CD4-positive, alpha-beta T cell treated with Interleukin-6 at 100 ng/mL for 8 hours (primary cell): ENCODE results near the gene GCH1.
"Not testable (repeated sequence)": the region's sequence is repeated elsewhere in the genome, so short reads cannot be mapped to it uniquely, and the experiment has no call there.

Experiments
- DNase-seq: peaks from one replicate; pipeline ENCODE4 v3.0.0-alpha.2; 2020; ENCODE audit warnings: mixed read lengths, low spot score

Gene GCH1

GRCh38 chr14:54818201-54819133, 84.2 kb downstream of the GCH1 start:
- DNase-seq: no peak

GRCh38 chr14:54817506-54817905, 85.1 kb downstream of the GCH1 start:
- no peak for DNase-seq

- no peak for DNase-seq
Observed at GRCh38 chr14:54816450-54816849, 86.2 kb downstream of the GCH1 start.

- no peak for DNase-seq
Observed at GRCh38 chr14:54815515-54815914, 87.1 kb downstream of the GCH1 start.

GRCh38 chr14:54815016-54815415, 87.6 kb downstream of the GCH1 start:
- DNase-seq: no peak

- DNase-seq: no peak
Observed at GRCh38 chr14:54814076-54814475, 88.5 kb downstream of the GCH1 start.

GRCh38 chr14:54813081-54813480, 89.5 kb downstream of the GCH1 start:
- DNase-seq: no peak

- DNase-seq: no peak
Observed at GRCh38 chr14:54812617-54813016, 90.0 kb downstream of the GCH1 start.

GRCh38 chr14:54809767-54810166, 92.9 kb downstream of the GCH1 start:
- no peak for DNase-seq

GRCh38 chr14:54808326-54809161, 94.1 kb downstream of the GCH1 start:
- no peak for DNase-seq

- DNase-seq: no peak
Observed at GRCh38 chr14:54807881-54808280, 94.7 kb downstream of the GCH1 start.

- DNase-seq: no peak
Observed at GRCh38 chr14:54807428-54807827, 95.2 kb downstream of the GCH1 start.

- DNase-seq: no peak
Observed at GRCh38 chr14:54806616-54807015, 96.0 kb downstream of the GCH1 start.

- peak; percentile 57 for DNase-seq
Observed at GRCh38 chr14:54805445-54806322, 96.9 kb downstream of the GCH1 start.

- DNase-seq: no peak
Observed at GRCh38 chr14:54805070-54805444, 97.6 kb downstream of the GCH1 start.

GRCh38 chr14:54804538-54805041, 98.0 kb downstream of the GCH1 start:
- no peak for DNase-seq

- no peak for DNase-seq
Observed at GRCh38 chr14:54803926-54804537, 98.6 kb downstream of the GCH1 start.

- no peak for DNase-seq
Observed at GRCh38 chr14:54803396-54803795, 99.2 kb downstream of the GCH1 start.

- not testable (repeated sequence) for DNase-seq
Observed at GRCh38 chr14:54801482-54801881, 101.1 kb downstream of the GCH1 start.

GRCh38 chr14:54798465-54799124, 104.0 kb downstream of the GCH1 start:
- no peak for DNase-seq

- no peak for DNase-seq
Observed at GRCh38 chr14:54797986-54798385, 104.6 kb downstream of the GCH1 start.
